B cell (primary cell): ENCODE data around the gene ZNF609.

Experiments used
- CTCF ChIP-seq: fragments of 200-600 bp; IDR thresholded peaks from one replicate; pipeline ENCODE4 v1.8.0; 2022; ENCODE audit warnings: antibody characterized with exemption, mild to moderate bottlenecking
- EZH2 ChIP-seq: IDR thresholded peaks from 2 replicates; pipeline ENCODE4 v1.6.1; 2012; ENCODE audit warnings: borderline replicate concordance, low read depth, mild to moderate bottlenecking, moderate library complexity, low read length; ENCODE audit not compliant: insufficient read depth, poor library complexity, severe bottlenecking

- TF ChIP-seq CTCF: no peak
- no peak for TF ChIP-seq EZH2
Measured at GRCh38 chr15:64453689-64454037, 6.7 kb upstream of the ZNF609 start.
